ENCODE results near the gene ADAMTS17. TPM values are rescaled to one million over a fixed set of nuclear protein-coding genes. Genes with fewer than 3 reads are reported as not detected.
A peak's percentile ranks its signal among the peaks of the same experiment; 100 is the strongest.

The ADAMTS17 gene
- total and polyA plus RNA-seq, 4 donors = 10.5 to 20.6 (median 17.9) TPM

DNA sequence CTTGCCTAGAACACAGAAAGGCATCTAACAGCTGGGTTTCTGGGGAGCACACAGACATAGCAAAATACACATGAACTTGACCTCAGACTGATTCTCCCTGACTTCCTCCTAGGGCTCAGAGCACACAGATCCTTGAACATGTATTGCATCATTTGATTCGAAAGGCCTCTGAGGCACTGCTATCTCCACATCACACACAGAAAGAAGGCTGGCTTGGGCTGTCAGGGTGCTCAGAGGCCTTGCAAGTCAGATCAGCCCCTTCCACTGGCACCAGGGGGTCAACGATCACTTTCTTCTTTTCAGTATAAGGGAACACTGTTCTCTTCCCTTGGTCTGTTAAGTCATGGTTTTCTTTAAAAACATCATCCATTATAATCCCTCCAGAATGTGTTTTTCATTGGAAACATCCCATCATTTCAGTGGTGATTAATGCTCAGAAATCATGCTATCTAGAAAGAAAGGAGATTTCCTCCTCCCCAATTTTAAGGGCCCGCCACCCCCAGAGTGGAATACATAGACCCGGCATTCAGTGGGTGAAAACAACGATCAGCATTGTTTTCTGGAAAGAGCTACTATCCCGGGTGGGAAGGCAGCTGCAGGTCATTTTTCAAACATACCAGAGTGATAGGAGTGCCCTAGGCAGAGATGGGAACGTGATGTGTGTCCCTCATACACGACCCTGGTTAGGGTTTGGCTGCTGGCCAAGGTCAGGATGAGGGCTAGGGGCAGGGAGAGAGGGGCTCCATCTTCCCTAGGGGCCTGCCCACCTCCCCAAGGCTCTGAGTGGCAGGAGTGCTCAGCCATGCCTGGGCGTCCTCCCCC, 355.3 kb downstream of the ADAMTS17 start:
- DNase-seq (ENCODE audit: low read depth in 4 of 6, low spot score in 6 of 6) = peak in 2 of 6 donors; percentile 38 to 57
- peaks cover 2% of the 10 kb centered on the region for H3K36me3 ChIP-seq (ENCODE audit: control insufficient read depth, insufficient read depth, low read length)
- WGBS (ENCODE audit: insufficient coverage) = 29% methylated on average over 6 of the region's 9 CpGs
- peak overlapping the region; percentile 85 for H3K27ac ChIP-seq (ENCODE audit: low read depth, low read length)
- no peaks in the 10 kb centered on the region for H3K27me3 ChIP-seq (ENCODE audit: control insufficient read depth, insufficient read depth, low read length)
- H3K9me3 ChIP-seq (ENCODE audit: control insufficient read depth, insufficient read depth, low read length) = no peaks in the 10 kb centered on the region
- no peak overlapping the region for H3K4me3 ChIP-seq (ENCODE audit: low read depth, low read length)
- peaks cover 61% of the 10 kb centered on the region for H3K4me1 ChIP-seq (ENCODE audit: control insufficient read depth, insufficient read depth, low read length)

GRCh38 chr15:99985878-99986277, 355.9 kb downstream of the ADAMTS17 start:
- no peak for DNase-seq (ENCODE audit: low read depth in 4 of 6, low spot score in 6 of 6)
- WGBS (ENCODE audit: insufficient coverage) = 67% methylated on average over 4 of the region's 4 CpGs
- no peaks in the 10 kb centered on the region for H3K9me3 ChIP-seq (ENCODE audit: control insufficient read depth, insufficient read depth, low read length)
- H3K27me3 ChIP-seq (ENCODE audit: control insufficient read depth, insufficient read depth, low read length) = no peaks in the 10 kb centered on the region
- H3K4me3 ChIP-seq (ENCODE audit: low read depth, low read length) = no peak overlapping the region
- peaks cover 66% of the 10 kb centered on the region for H3K4me1 ChIP-seq (ENCODE audit: control insufficient read depth, insufficient read depth, low read length)
- H3K27ac ChIP-seq (ENCODE audit: low read depth, low read length) = peak overlapping the region; percentile 85
- H3K36me3 ChIP-seq (ENCODE audit: control insufficient read depth, insufficient read depth, low read length) = peaks cover 2% of the 10 kb centered on the region

GRCh38 chr15:99984491-99985243, 357.1 kb downstream of the ADAMTS17 start:
- no peaks in the 10 kb centered on the region for H3K9me3 ChIP-seq (ENCODE audit: control insufficient read depth, insufficient read depth, low read length)
- no peak for DNase-seq (ENCODE audit: low read depth in 4 of 6, low spot score in 6 of 6)
- no peak overlapping the region for H3K4me3 ChIP-seq (ENCODE audit: low read depth, low read length)
- H3K36me3 ChIP-seq (ENCODE audit: control insufficient read depth, insufficient read depth, low read length) = peaks cover 2% of the 10 kb centered on the region
- 96% methylated on average over 16 of the region's 18 CpGs for WGBS (ENCODE audit: insufficient coverage)
- H3K4me1 ChIP-seq (ENCODE audit: control insufficient read depth, insufficient read depth, low read length) = peaks cover 73% of the 10 kb centered on the region
- H3K27me3 ChIP-seq (ENCODE audit: control insufficient read depth, insufficient read depth, low read length) = no peaks in the 10 kb centered on the region
- H3K27ac ChIP-seq (ENCODE audit: low read depth, low read length) = peak overlapping the region; percentile 85

GRCh38 chr15:99983886-99984286, 357.9 kb downstream of the ADAMTS17 start:
- Histone ChIP-seq H3K27ac (ENCODE audit: low read depth, low read length) (peak overlapping the region; percentile 85), H3K4me1 (ENCODE audit: control insufficient read depth, insufficient read depth, low read length) (peaks cover 73% of the 10 kb centered on the region), H3K4me3 (ENCODE audit: low read depth, low read length) (no peak overlapping the region), H3K9me3 (ENCODE audit: control insufficient read depth, insufficient read depth, low read length) (no peaks in the 10 kb centered on the region), H3K36me3 (ENCODE audit: control insufficient read depth, insufficient read depth, low read length) (peaks cover 2% of the 10 kb centered on the region), H3K27me3 (ENCODE audit: control insufficient read depth, insufficient read depth, low read length) (no peaks in the 10 kb centered on the region)
- WGBS (ENCODE audit: insufficient coverage) = 22% methylated on average over 17 of the region's 17 CpGs
- no peak for DNase-seq (ENCODE audit: low read depth in 4 of 6, low spot score in 6 of 6)

GRCh38 chr15:99983171-99983885, 358.4 kb downstream of the ADAMTS17 start:
- Histone ChIP-seq H3K27ac (ENCODE audit: low read depth, low read length) (peak overlapping the region; percentile 85), H3K27me3 (ENCODE audit: control insufficient read depth, insufficient read depth, low read length) (no peaks in the 10 kb centered on the region), H3K36me3 (ENCODE audit: control insufficient read depth, insufficient read depth, low read length) (peaks cover 2% of the 10 kb centered on the region), H3K9me3 (ENCODE audit: control insufficient read depth, insufficient read depth, low read length) (no peaks in the 10 kb centered on the region), H3K4me1 (ENCODE audit: control insufficient read depth, insufficient read depth, low read length) (peaks cover 73% of the 10 kb centered on the region), H3K4me3 (ENCODE audit: low read depth, low read length) (no peak overlapping the region)
- 43% methylated on average over 10 of the region's 15 CpGs for WGBS (ENCODE audit: insufficient coverage)
- peak in 2 of 6 donors; percentile 53 to 62 for DNase-seq (ENCODE audit: low read depth in 4 of 6, low spot score in 6 of 6)

DNA sequence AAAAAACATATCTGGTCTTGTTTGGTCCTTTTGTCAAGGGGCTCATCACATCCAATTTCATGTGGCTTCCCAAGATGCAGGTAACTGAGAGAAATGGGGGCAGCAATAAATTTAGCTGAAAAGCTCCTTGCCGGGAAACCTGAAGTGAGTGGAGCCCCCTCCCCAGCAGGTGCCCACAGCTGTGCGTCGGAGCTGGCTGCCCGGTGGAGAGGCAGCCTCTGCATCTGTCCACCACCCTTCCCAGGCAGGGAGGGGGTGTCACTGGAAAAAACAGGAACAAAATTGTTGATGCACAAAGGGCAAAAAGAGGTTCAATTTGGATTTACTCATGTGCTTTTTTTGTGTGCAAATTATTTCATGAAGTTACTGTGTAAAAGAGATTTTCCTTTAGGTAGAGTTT, 359.1 kb downstream of the ADAMTS17 start:
- peak in 1 of 6 donors; percentile 30 for DNase-seq (ENCODE audit: low read depth in 4 of 6, low spot score in 6 of 6)
- 28% methylated on average over 4 of the region's 4 CpGs for WGBS (ENCODE audit: insufficient coverage)
- Histone ChIP-seq H3K27ac (ENCODE audit: low read depth, low read length) (peak overlapping the region; percentile 85), H3K4me3 (ENCODE audit: low read depth, low read length) (no peak overlapping the region), H3K4me1 (ENCODE audit: control insufficient read depth, insufficient read depth, low read length) (peaks cover 72% of the 10 kb centered on the region), H3K9me3 (ENCODE audit: control insufficient read depth, insufficient read depth, low read length) (no peaks in the 10 kb centered on the region), H3K36me3 (ENCODE audit: control insufficient read depth, insufficient read depth, low read length) (peaks cover 2% of the 10 kb centered on the region), H3K27me3 (ENCODE audit: control insufficient read depth, insufficient read depth, low read length) (no peaks in the 10 kb centered on the region)

DNA sequence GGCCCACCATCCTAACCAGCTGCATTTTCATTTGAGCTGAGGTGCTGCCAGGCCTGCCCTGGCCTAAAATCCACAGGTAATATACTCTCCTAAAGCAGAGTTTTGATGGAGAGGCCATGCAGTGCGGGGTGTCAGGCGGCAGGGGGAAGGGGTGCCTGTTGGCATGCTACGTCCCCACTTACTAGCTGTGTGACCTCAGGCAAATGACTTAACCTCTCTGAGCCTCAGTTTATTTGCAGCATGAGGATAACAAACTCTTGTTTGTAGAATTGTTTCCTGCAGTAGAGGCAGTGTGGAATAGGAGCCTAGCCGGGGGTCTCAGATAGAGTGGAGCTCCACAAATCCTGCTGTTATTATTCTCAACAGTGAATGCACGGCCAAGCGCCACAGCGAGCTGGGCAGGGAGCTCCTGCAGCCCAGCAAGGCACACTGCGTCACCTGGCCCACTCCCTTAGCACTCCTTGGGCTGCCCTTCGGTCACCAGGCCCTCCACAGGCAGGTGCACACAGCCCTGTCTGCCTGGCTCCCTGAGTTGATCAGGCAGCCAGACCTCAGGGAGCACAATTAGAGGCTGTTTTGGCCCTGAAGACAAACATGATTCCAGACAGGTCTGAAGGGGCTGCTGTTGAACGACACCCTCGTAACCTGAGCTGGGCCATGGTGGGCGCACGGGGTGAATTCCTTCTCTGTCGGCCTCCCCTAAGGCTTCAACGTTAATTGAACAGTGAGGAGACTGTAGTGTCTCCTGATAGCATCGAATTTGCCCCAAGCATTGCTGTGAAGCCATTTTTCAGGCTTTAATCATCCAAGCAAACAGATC, 359.7 kb downstream of the ADAMTS17 start:
- Histone ChIP-seq H3K4me1 (ENCODE audit: control insufficient read depth, insufficient read depth, low read length) (peaks cover 67% of the 10 kb centered on the region), H3K27me3 (ENCODE audit: control insufficient read depth, insufficient read depth, low read length) (no peaks in the 10 kb centered on the region), H3K36me3 (ENCODE audit: control insufficient read depth, insufficient read depth, low read length) (peaks cover 2% of the 10 kb centered on the region), H3K4me3 (ENCODE audit: low read depth, low read length) (no peak overlapping the region), H3K27ac (ENCODE audit: low read depth, low read length) (no peak overlapping the region), H3K9me3 (ENCODE audit: control insufficient read depth, insufficient read depth, low read length) (no peaks in the 10 kb centered on the region)
- WGBS (ENCODE audit: insufficient coverage) = 76% methylated on average over 10 of the region's 16 CpGs
- peak in 1 of 6 donors; percentile 15 for DNase-seq (ENCODE audit: low read depth in 4 of 6, low spot score in 6 of 6)

DNA sequence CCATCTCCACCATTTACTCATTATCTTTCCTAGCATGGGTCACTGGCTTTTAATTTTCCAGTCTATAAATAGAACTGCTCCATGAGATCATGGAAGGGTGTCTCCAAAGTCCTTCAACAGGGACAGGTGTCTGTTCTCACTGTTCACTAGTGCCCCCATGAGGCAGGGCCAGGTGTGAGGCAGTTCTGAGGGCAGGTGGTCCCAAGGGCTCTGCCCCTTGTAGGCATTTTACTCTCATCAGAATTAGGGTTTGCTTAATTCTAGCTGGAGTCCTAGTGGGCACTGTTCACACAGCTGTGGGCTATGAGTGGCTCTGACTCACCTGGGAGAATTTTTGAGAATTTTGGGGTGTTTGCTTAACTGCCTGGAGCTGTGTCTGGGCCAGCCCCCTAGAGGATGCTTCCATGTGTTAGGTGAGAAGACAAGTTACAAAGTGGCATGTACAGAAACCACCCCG, 360.6 kb downstream of the ADAMTS17 start:
- H3K4me3 ChIP-seq (ENCODE audit: low read depth, low read length) = no peak overlapping the region
- H3K36me3 ChIP-seq (ENCODE audit: control insufficient read depth, insufficient read depth, low read length) = peaks cover 2% of the 10 kb centered on the region
- H3K4me1 ChIP-seq (ENCODE audit: control insufficient read depth, insufficient read depth, low read length) = peaks cover 64% of the 10 kb centered on the region
- no peaks in the 10 kb centered on the region for H3K27me3 ChIP-seq (ENCODE audit: control insufficient read depth, insufficient read depth, low read length)
- no peak overlapping the region for H3K27ac ChIP-seq (ENCODE audit: low read depth, low read length)
- DNase-seq (ENCODE audit: low read depth in 4 of 6, low spot score in 6 of 6) = no peak
- WGBS (ENCODE audit: insufficient coverage) = no CpG with 5 or more reads among the region's 1 CpG
- no peaks in the 10 kb centered on the region for H3K9me3 ChIP-seq (ENCODE audit: control insufficient read depth, insufficient read depth, low read length)

DNA sequence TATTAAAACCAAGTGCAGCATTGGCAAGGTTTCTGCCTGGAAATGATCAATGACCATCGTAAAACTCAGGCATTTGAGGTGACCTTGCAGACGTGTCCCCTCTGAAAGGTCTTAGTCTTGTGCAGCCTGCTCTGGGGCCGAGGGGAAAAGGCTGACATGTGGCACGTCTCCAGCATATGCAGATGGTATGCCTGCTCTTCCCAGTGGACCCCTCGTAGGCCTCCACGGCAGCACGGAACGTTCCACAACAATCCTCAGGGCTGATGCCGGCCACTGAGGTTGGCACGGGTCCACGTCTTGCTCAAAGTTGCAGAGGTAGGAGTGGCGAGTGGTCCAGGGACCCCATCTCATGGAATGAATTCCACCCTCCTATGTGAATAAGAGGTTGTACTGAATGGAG, 361.0 kb downstream of the ADAMTS17 start:
- H3K27me3 ChIP-seq (ENCODE audit: control insufficient read depth, insufficient read depth, low read length) = no peaks in the 10 kb centered on the region
- peaks cover 60% of the 10 kb centered on the region for H3K4me1 ChIP-seq (ENCODE audit: control insufficient read depth, insufficient read depth, low read length)
- no peak overlapping the region for H3K4me3 ChIP-seq (ENCODE audit: low read depth, low read length)
- peak in 2 of 6 donors; percentile 9 to 34 for DNase-seq (ENCODE audit: low read depth in 4 of 6, low spot score in 6 of 6)
- no peaks in the 10 kb centered on the region for H3K9me3 ChIP-seq (ENCODE audit: control insufficient read depth, insufficient read depth, low read length)
- 37% methylated on average over 4 of the region's 12 CpGs for WGBS (ENCODE audit: insufficient coverage)
- no peak overlapping the region for H3K27ac ChIP-seq (ENCODE audit: low read depth, low read length)
- H3K36me3 ChIP-seq (ENCODE audit: control insufficient read depth, insufficient read depth, low read length) = peaks cover 2% of the 10 kb centered on the region

Data from spinal cord (tissue), 10 donors.